Subcutaneous adipose tissue (tissue), 4 donors: Measurements from ENCODE around the gene CITED2. TPM values are rescaled to one million over a fixed set of nuclear protein-coding genes. Genes with fewer than 3 reads are reported as not detected.

Experiments used
- total RNA-seq, 4 donors: library from RNA; depleted of rRNA; stranded (reverse); fragments of >200 nt; gene quantifications; one replicate each; pipeline ENCODE4 v1.1.0, GENCODE V29; 2016
- TF ChIP-seq, protein P1 (sequence below): fragments of 450-650 bp; IDR thresholded peaks from one replicate; pipeline ENCODE4 v1.5.1; 2016; ENCODE audit warnings: low read depth, mild to moderate bottlenecking, control low read depth, antibody characterized with exemption, moderate library complexity

Gene CITED2
- total RNA-seq, 4 donors from 2014 or later, result 117 to 273 (median 201) TPM

DNA sequence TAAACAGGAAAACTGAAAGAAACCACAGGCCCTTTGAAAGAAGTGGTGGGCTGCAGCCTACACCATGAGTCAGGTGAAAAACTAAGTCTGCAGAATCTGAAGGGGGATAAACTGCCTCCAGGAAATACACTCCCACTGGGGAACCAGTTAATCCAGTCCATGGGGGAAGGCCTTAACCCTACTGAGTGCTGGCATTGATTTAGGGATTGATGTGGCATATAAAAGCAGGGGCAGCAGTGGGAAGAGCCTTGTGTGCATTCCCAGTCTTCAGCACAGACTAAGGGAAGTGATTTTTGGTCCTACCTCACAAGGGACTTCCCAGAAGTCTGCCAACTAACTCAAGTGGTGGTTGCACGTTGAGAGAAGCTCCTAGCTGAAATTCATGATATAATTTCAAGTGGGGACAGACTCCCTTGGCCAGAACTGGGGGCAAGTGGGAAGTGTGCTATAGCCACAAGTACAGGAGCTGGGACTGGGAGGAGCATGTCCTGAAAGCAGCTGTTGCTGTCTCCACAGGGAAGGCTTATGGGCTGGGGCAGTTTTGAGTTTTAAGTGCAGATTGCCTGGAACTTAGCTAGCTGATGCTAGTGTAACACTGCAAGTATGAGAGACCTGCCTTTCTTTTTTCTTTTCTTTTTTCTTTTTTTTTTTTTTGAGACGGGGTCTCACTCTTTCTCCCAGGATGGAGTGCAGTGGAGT is 31.2 kb downstream of the CITED2 start:
- TF ChIP-seq, protein P1, sequence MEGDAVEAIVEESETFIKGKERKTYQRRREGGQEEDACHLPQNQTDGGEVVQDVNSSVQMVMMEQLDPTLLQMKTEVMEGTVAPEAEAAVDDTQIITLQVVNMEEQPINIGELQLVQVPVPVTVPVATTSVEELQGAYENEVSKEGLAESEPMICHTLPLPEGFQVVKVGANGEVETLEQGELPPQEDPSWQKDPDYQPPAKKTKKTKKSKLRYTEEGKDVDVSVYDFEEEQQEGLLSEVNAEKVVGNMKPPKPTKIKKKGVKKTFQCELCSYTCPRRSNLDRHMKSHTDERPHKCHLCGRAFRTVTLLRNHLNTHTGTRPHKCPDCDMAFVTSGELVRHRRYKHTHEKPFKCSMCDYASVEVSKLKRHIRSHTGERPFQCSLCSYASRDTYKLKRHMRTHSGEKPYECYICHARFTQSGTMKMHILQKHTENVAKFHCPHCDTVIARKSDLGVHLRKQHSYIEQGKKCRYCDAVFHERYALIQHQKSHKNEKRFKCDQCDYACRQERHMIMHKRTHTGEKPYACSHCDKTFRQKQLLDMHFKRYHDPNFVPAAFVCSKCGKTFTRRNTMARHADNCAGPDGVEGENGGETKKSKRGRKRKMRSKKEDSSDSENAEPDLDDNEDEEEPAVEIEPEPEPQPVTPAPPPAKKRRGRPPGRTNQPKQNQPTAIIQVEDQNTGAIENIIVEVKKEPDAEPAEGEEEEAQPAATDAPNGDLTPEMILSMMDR, result no peak

- TF ChIP-seq, protein P1, result no peak
Observed at GRCh38 chr6:139341060-139341459, 33.4 kb downstream of the CITED2 start.

DNA sequence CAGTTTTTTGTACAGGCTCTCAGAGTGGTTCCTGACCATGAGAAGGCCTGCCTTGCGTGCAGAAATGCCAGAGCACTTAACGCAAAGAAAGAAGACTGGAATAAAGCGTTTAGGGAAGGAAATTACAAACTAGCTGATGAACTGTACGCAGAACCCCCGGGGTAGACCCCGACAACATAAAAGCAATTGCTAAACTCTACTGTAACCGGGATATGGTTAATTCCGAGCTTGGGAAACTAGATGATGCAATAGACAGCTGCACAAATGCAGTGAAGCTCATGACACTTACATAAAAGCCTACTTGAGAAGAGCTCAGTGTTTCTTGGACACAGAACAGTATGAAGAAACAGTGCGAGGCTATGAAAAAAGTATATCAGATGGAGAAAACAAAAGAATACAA is 35.7 kb downstream of the CITED2 start:
- TF ChIP-seq, protein P1, result no peak

DNA sequence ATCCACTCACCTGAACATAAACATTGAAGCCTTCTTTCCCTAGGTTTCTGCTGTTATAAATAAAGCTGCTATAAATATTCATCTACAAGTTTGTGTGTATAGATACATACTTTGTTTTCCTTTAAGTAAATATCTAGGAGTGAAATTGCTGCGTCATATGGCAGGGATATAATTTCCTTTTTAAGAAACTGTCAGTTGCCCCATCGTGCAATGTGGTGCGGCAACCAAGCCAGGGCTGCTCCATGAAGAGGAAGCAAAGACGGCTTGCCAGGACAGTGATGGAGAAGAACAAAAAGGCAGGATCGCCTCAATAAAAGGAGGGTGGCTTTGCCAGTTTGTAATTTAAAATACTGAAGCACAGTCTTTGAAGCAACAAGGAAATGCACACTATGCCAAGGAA is 36.6 kb downstream of the CITED2 start:
- TF ChIP-seq, protein P1, result no peak

DNA sequence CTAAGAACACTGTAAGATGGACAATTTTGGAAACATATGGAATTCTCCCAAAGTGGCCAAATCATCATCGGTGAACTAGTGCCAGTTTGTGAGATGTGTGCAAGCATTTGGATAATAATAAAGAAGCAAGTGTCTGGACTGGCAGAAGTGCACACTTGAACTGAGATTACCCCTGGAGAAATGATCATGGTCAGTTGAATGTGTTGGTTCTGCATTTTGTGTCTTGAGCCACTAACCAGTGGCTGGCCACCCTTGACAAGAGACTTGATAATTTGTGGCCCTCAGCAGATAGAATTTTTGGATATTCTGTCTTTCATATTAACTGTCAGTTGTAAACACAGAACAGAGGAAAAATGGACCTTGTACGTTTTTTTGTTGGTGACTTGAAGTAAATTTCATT is 37.4 kb downstream of the CITED2 start:
- TF ChIP-seq, protein P1, result no peak

- TF ChIP-seq, protein P1, result no peak
Observed at GRCh38 chr6:139336488-139336887, 38.0 kb downstream of the CITED2 start.

DNA sequence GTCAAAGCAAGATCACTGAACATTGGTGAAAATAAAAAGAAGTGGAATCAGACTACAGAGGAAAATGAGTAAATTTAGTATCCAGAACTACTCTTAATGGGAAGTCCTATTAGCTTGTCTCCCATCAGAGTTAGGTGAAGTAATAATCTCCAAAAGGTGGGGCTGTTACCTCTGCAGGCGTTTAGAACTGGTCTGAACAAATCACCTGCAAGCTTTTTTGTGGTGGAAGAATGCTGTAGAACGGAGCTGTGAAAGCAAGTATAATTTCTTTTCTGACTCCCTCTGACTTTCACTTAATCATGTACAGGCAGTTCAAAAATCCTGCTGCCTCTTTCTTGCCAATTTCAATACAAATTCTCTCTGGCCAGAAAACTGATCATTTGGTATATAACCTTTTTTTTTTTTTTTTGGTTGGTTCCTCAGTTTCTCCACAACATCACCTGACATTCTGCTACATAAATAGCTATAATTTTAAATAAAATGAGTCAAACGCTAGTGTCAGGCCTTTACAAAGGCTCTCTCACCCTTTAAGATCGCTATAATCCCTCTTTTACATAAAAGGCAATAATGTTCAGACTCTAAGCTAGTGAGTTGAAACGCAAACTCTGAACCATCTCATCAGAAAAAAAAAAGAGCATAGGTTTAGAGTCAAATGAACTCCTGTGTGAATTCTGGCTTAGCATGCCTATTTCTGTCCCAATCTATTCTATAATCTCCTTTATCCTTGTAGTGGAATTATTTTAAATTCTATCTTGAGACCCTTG is 38.8 kb downstream of the CITED2 start:
- TF ChIP-seq, protein P1, result no peak
